Aorta (tissue), 5 donors: ENCODE results near the gene PRCP. TPM values are rescaled to one million over a fixed set of nuclear protein-coding genes. Genes with fewer than 3 reads are reported as not detected.

Experiments used
- ATAC-seq: fragments of 200-7000 bp; cut with Tn5 transposase; one replicate; pipeline ENCODE4 v1.9.1; 2022; ENCODE audit warnings: moderate library complexity; ENCODE audit not compliant: low FRiP score
- DNase-seq, 2 donors: peaks; one replicate each; pipeline ENCODE4 v3.0.0-alpha.2; 2020
- H3K27ac ChIP-seq, 2 donors: one replicate each; pipeline ENCODE4 v1.5.1; 2013; ENCODE audit warnings: low read length in 2 of 2, mild to moderate bottlenecking in 2 of 2, moderate library complexity in 2 of 2, control low read depth in 1 of 2, inconsistent platforms in 1 of 2, low read depth in 1 of 2
- H3K27me3 ChIP-seq, 2 donors: one replicate each; pipeline ENCODE4 v1.6.1; 2013; ENCODE audit warnings: control low read depth in 1 of 2, low read length in 1 of 2, mild to moderate bottlenecking in 1 of 2, moderate library complexity in 1 of 2; ENCODE audit not compliant: insufficient read depth in 2 of 2, control insufficient read depth in 1 of 2
- H3K36me3 ChIP-seq, 2 donors: one replicate each; pipeline ENCODE4 v1.6.1; 2013; ENCODE audit warnings: control low read depth in 1 of 2, low read length in 1 of 2, mild to moderate bottlenecking in 1 of 2; ENCODE audit not compliant: insufficient read depth in 2 of 2, control insufficient read depth in 1 of 2
- H3K4me1 ChIP-seq, 2 donors: one replicate each; pipeline ENCODE4 v1.6.1; 2013; ENCODE audit warnings: low read length in 2 of 2, control low read depth in 1 of 2, mild to moderate bottlenecking in 1 of 2, moderate library complexity in 1 of 2; ENCODE audit not compliant: insufficient read depth in 2 of 2, control insufficient read depth in 1 of 2
- H3K4me3 ChIP-seq, 2 donors: one replicate each; pipeline ENCODE4 v1.5.1; 2013; ENCODE audit warnings: low read length in 2 of 2, control low read depth in 1 of 2, mild to moderate bottlenecking in 1 of 2
- H3K9me3 ChIP-seq: one replicate; pipeline ENCODE4 v1.6.1; 2013; ENCODE audit warnings: mild to moderate bottlenecking, low read length; ENCODE audit not compliant: control insufficient read depth
- WGBS, 2 donors: extraction: QIAGEN DNeasy Blood & Tissue Kit; methylation state at CpG; one replicate each; pipeline ENCODE4 v1.1.7; 2013; 5-methylcytosine and 5-hydroxymethylcytosine counted together
- intact Hi-C, 2 donors: fragments of 100-400 bp; cut with DNase I; formaldehyde crosslinking; loops; one replicate each; pipeline versions ENCODE4 v1.14.2 to v1.15.0; 2022
- polyA plus RNA-seq, 2 donors: library from polyadenylated mRNA; stranded (reverse); fragments of 200-250 nt; gene quantifications; one replicate each; pipeline ENCODE4 v1.2.3, GENCODE V29; 2013
- total RNA-seq, 2 donors: library from RNA; stranded (reverse); fragmentation: NEBNext Ultra II Directional; extraction: Animal tissue kit (Norgen Biotek cat#: 25700); gene quantifications; one replicate each; pipeline ENCODE4 v1.2.1, GENCODE V29; 2021
- donor health status: healthy with polysubstance abuse.
- donor health status: Bipolar disorder and iron deficiency.
- donor health status: DM: no; HTN: no; CAD: no.
- donor health status: DM: no; HTN: no; CAD: no.
- donor health status: DM: yes; HTN: yes; CAD: no.

PRCP gene
- total and polyA plus RNA-seq, 4 donors = 26.2 to 183 (median 66.3) TPM

- ATAC-seq (no peak), DNase-seq (no peak)
- Histone ChIP-seq H3K4me1 (no peaks in the 10 kb centered on the region), H3K9me3 (no peaks in the 10 kb centered on the region), H3K27me3 (no peaks in the 10 kb centered on the region), H3K27ac (no peak overlapping the region), H3K36me3 (peaks cover 2 to 4% of the 10 kb centered on the region in 2 donors), H3K4me3 (no peak overlapping the region)
- 70 to 91% methylated on average over 2 of the region's 2 CpGs for WGBS, 2 donors
- intact Hi-C loops = no loop called here
Measured at GRCh38 chr11:82842019-82842418, 58.2 kb downstream of the PRCP start.

GRCh38 chr11:82837650-82838049, 62.6 kb downstream of the PRCP start:
- Histone ChIP-seq H3K27me3 (no peaks in the 10 kb centered on the region), H3K4me1 (no peaks in the 10 kb centered on the region), H3K4me3 (no peak overlapping the region), H3K9me3 (no peaks in the 10 kb centered on the region), H3K27ac (no peak overlapping the region), H3K36me3 (peaks cover 4 to 8% of the 10 kb centered on the region in 2 donors)
- DNase-seq (no peak), ATAC-seq (no peak)
- intact Hi-C loops = no loop called here

DNA sequence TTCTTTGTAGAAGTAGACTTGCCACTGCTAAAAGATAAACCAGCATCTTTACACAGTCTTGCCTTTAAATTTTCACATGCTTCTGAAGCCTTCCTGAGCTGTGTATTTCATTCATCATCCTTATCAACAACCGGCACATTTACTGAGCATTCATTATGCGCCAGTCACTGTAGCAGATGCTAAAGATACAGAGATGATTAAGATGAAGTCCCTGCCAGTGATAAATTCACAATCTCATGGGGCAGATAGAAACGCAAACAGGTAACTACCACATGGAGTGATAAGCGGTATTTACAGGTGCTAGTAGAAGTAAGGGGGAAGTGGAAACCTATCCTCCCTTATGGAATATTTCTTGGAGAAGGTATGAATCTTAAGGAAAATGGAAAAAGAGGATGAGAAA, 67.2 kb downstream of the PRCP start:
- H3K27me3 ChIP-seq = no peaks in the 10 kb centered on the region
- H3K27ac ChIP-seq = no peak overlapping the region
- peaks cover 4 to 8% of the 10 kb centered on the region in 2 donors for H3K36me3 ChIP-seq
- H3K4me1 ChIP-seq = no peaks in the 10 kb centered on the region
- DNase-seq (no peak), ATAC-seq (no peak)
- no peaks in the 10 kb centered on the region for H3K9me3 ChIP-seq
- H3K4me3 ChIP-seq = no peak overlapping the region
- intact Hi-C loops = no loop called here
- 92 to 96% methylated on average over 4 of the region's 4 CpGs for WGBS, 2 donors

GRCh38 chr11:82831364-82831763, 68.9 kb downstream of the PRCP start:
- 78 to 83% methylated on average over 3 of the region's 3 CpGs for WGBS, 2 donors
- no peaks in the 10 kb centered on the region for H3K9me3 ChIP-seq

GRCh38 chr11:82830746-82831145, 69.5 kb downstream of the PRCP start:
- no peaks in the 10 kb centered on the region for H3K4me1 ChIP-seq
- H3K27me3 ChIP-seq = no peaks in the 10 kb centered on the region
- peaks cover 0 to 2% of the 10 kb centered on the region in 2 donors for H3K36me3 ChIP-seq
- intact Hi-C loops = no loop called here
- DNase-seq = no peak
- no peak overlapping the region for H3K27ac ChIP-seq
- no peak overlapping the region for H3K4me3 ChIP-seq
- ATAC-seq = no peak
- 94 to 100% methylated on average over 1 of the region's 1 CpG for WGBS, 2 donors
- no peaks in the 10 kb centered on the region for H3K9me3 ChIP-seq

More at GRCh38 chr11:82831364-82831763, 68.9 kb downstream of the PRCP start:
- Histone ChIP-seq H3K4me3 (no peak overlapping the region), H3K36me3 (peaks cover 0 to 2% of the 10 kb centered on the region in 2 donors), H3K27me3 (no peaks in the 10 kb centered on the region), H3K4me1 (no peaks in the 10 kb centered on the region), H3K27ac (no peak overlapping the region)
- ATAC-seq (no peak), DNase-seq (no peak)
- intact Hi-C loops = no loop called here

GRCh38 chr11:82829101-82829500, 71.1 kb downstream of the PRCP start:
- Histone ChIP-seq H3K36me3 (peaks cover 0 to 2% of the 10 kb centered on the region in 2 donors), H3K27me3 (no peaks in the 10 kb centered on the region), H3K4me3 (no peak overlapping the region), H3K9me3 (no peaks in the 10 kb centered on the region), H3K27ac (no peak overlapping the region), H3K4me1 (no peaks in the 10 kb centered on the region)
- ATAC-seq = no peak
- intact Hi-C loops = no loop called here
- WGBS, 2 donors = 79 to 82% methylated on average over 1 of the region's 1 CpG
- no peak for DNase-seq

DNA sequence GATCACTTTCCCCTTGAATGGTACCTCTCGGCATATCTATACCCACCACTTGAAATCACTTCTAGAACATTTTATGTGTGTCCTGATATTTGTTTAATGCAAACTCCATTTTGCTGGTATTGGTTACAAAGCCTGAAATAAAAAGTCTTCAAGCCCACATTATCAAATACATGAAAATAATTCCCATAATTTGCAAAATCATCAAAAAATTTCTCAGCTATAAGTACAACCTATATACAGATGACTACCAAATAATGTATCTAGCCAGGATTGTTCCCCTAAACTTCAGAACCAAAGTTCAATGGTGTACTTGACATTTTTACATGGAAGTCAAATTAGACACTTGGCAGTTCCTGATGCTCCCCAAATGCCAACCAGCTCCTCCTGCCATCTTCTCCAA, 71.8 kb downstream of the PRCP start:
- H3K4me3 ChIP-seq = no peak overlapping the region
- WGBS, 2 donors = 100% methylated on average over 1 of the region's 1 CpG
- no peaks in the 10 kb centered on the region for H3K9me3 ChIP-seq
- DNase-seq = no peak
- intact Hi-C loops = no loop called here
- H3K36me3 ChIP-seq = peaks cover 0 to 2% of the 10 kb centered on the region in 2 donors
- ATAC-seq = no peak
- H3K27me3 ChIP-seq = no peaks in the 10 kb centered on the region
- no peak overlapping the region for H3K27ac ChIP-seq
- H3K4me1 ChIP-seq = no peaks in the 10 kb centered on the region

DNA sequence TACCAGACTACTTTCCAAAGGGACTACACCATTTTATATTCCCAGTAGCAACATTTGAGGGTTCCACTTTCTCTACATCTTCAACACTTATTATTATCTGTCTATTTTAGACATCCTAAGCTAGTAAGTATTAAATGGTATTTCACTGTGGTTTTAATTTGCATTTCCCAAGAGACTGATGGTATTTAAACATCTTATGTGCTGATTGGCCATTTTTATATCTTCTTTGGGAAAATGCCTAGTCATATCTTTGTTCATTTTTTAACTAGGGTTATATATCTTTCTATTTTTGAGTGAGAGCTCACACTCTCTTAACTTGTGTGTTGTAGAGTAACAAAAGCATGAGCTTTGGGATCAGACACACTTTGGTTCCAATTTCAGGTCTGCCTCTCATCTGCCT, 73.7 kb downstream of the PRCP start:
- Histone ChIP-seq H3K9me3 (no peaks in the 10 kb centered on the region), H3K36me3 (no peaks in the 10 kb centered on the region), H3K4me3 (no peak overlapping the region), H3K27ac (no peak overlapping the region), H3K27me3 (no peaks in the 10 kb centered on the region), H3K4me1 (peaks cover 3 to 4% of the 10 kb centered on the region in 2 donors)
- ATAC-seq (no peak), DNase-seq (no peak)
- intact Hi-C loops = no loop called here

GRCh38 chr11:82823647-82824619, 76.3 kb downstream of the PRCP start:
- DNase-seq (no peak), ATAC-seq (peak; percentile 54)
- WGBS, 2 donors = 2 to 3% methylated on average over 2 of the region's 2 CpGs
- no peaks in the 10 kb centered on the region for H3K9me3 ChIP-seq
- no peak overlapping the region for H3K4me3 ChIP-seq
- H3K36me3 ChIP-seq = no peaks in the 10 kb centered on the region
- no peak overlapping the region for H3K27ac ChIP-seq
- H3K27me3 ChIP-seq = no peaks in the 10 kb centered on the region
- intact Hi-C loops = no loop called here
- peaks cover 3 to 4% of the 10 kb centered on the region in 2 donors for H3K4me1 ChIP-seq
